OCI-LY1 (cell line): ENCODE data around the gene SP110.

Experiments
- CTCF ChIP-seq: fragments of 200-600 bp; sonication (generic), shearing (Covaris generic); IDR thresholded peaks from 2 replicates; pipeline ENCODE4 v1.5.1; 2017; ENCODE audit warnings: mild to moderate bottlenecking, antibody characterized with exemption, low read length, moderate library complexity, mixed read lengths
- EZH2 ChIP-seq: fragments of 200-600 bp; sonication (generic), shearing (Covaris generic); IDR thresholded peaks from 2 replicates; pipeline ENCODE4 v1.8.0; 2017; ENCODE audit warnings: borderline replicate concordance, mixed run types, mild to moderate bottlenecking, antibody characterized with exemption, low read length, moderate library complexity, mixed read lengths

GRCh38 chr2:230181195-230181594, 38.6 kb downstream of the SP110 start:
- no peak for TF ChIP-seq CTCF
- TF ChIP-seq EZH2, result no peak
